C4-2B (cell line): ENCODE data around the gene MCF2L2.

Experiments
- H3K27ac ChIP-seq: fragments of 450-650 bp; 2 replicates; pipeline ENCODE4 v1.5.1; 2017
- ZFX ChIP-seq: fragments of 450-650 bp; IDR thresholded peaks from 2 replicates; pipeline ENCODE4 v1.6.1; 2017
- TF ChIP-seq, protein P1 (sequence below): fragments of 450-650 bp; conservative IDR thresholded peaks from 2 replicates; pipeline ENCODE4 v1.5.1; 2017; ENCODE audit warnings: mild to moderate bottlenecking

Gene MCF2L2

GRCh38 chr3:183202004-183202722, 226.3 kb downstream of the MCF2L2 start:
- TF ChIP-seq, protein P1, sequence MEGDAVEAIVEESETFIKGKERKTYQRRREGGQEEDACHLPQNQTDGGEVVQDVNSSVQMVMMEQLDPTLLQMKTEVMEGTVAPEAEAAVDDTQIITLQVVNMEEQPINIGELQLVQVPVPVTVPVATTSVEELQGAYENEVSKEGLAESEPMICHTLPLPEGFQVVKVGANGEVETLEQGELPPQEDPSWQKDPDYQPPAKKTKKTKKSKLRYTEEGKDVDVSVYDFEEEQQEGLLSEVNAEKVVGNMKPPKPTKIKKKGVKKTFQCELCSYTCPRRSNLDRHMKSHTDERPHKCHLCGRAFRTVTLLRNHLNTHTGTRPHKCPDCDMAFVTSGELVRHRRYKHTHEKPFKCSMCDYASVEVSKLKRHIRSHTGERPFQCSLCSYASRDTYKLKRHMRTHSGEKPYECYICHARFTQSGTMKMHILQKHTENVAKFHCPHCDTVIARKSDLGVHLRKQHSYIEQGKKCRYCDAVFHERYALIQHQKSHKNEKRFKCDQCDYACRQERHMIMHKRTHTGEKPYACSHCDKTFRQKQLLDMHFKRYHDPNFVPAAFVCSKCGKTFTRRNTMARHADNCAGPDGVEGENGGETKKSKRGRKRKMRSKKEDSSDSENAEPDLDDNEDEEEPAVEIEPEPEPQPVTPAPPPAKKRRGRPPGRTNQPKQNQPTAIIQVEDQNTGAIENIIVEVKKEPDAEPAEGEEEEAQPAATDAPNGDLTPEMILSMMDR: no peak
- TF ChIP-seq ZFX: no peak
- no peak overlapping the region for H3K27ac ChIP-seq

DNA sequence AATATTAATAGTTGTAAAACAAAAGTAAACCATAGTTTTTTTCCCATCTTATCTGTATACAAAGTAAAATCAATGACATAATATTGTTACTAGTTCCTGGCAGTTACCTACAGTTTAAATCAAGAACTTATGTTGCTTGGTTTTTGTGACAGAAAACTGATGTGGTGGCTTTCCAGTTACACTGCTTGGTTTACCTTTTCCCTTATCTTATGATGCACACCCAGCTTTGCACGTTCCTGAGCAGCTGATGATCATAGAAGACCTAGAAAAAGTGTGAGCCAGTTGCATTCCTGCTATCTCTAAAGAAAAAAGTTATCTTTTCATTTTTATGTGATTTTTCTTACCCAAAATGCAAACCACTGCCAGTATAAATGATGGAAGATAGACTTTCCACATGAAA, 229.5 kb downstream of the MCF2L2 start:
- TF ChIP-seq, protein P1: no peak
- TF ChIP-seq ZFX: no peak
- H3K27ac ChIP-seq: no peak overlapping the region

DNA sequence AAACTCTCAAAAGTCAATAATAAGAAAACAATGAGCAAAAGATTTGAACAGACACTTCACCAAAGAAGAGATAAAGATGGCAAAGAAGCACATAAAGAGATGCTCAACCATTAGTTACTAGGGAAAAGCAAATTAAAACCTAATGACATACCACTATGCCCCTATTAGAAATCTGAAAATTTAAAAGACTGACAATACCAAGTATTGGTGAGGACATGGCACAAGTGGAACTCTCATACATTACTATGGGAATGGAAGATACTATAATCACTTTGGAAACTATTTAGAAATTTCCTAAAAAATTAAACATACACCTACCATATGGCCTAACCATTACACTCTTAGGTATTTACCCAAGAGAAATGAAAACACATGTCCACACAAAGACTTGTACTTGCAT, 230.7 kb downstream of the MCF2L2 start:
- TF ChIP-seq, protein P1: no peak
- TF ChIP-seq ZFX: no peak
- H3K27ac ChIP-seq: no peak overlapping the region

- no peak overlapping the region for H3K27ac ChIP-seq
- TF ChIP-seq, protein P1: no peak
- TF ChIP-seq ZFX: no peak
These were observed 233.2 kb downstream of the MCF2L2 start for GRCh38 chr3:183195266-183195665.

- TF ChIP-seq, protein P1: no peak
- TF ChIP-seq ZFX: no peak
- no peak overlapping the region for H3K27ac ChIP-seq
These were observed 234.4 kb downstream of the MCF2L2 start for GRCh38 chr3:183193762-183194689.

GRCh38 chr3:183192650-183193300, 235.6 kb downstream of the MCF2L2 start:
- no peak overlapping the region for H3K27ac ChIP-seq
- TF ChIP-seq, protein P1: no peak
- no peak for TF ChIP-seq ZFX
